Neural cell (in vitro differentiated cells): ENCODE measurements around the gene ZBTB7A.

Source experiments
- EP300 ChIP-seq: fragments of 450-650 bp; conservative IDR thresholded peaks from 2 replicates; pipeline ENCODE4 v1.6.1; 2014; ENCODE audit warnings: antibody characterized with exemption, mild to moderate bottlenecking, moderate library complexity; ENCODE audit not compliant: poor library complexity, severe bottlenecking
- EZH2 ChIP-seq: fragments of 200-600, 300-800 bp; shearing (Covaris generic), sonication (generic); IDR thresholded peaks from 2 replicates; pipeline ENCODE4 v1.6.1; 2014; ENCODE audit warnings: antibody characterized with exemption, low read length, borderline replicate concordance, mild to moderate bottlenecking; ENCODE audit not compliant: insufficient read depth, poor library complexity, severe bottlenecking
- MXI1 ChIP-seq: fragments of 450-650 bp; conservative IDR thresholded peaks from 2 replicates; pipeline ENCODE4 v1.6.1; 2014; ENCODE audit warnings: antibody characterized with exemption, mild to moderate bottlenecking; ENCODE audit not compliant: poor library complexity, severe bottlenecking
- POLR2AphosphoS5 ChIP-seq: IDR thresholded peaks from 2 replicates; pipeline ENCODE4 v1.6.1; 2012
- RAD21 ChIP-seq: fragments of 450-650 bp; conservative IDR thresholded peaks from 2 replicates; pipeline ENCODE4 v1.6.1; 2014; ENCODE audit warnings: antibody characterized with exemption, mild to moderate bottlenecking, moderate library complexity
- SMC3 ChIP-seq: fragments of 450-650 bp; conservative IDR thresholded peaks from 2 replicates; pipeline ENCODE4 v1.6.1; 2014; ENCODE audit warnings: antibody characterized with exemption, mild to moderate bottlenecking, moderate library complexity; ENCODE audit not compliant: poor library complexity
- TF ChIP-seq, protein P1 (sequence below): fragments of 450-650 bp; IDR thresholded peaks from 2 replicates; pipeline ENCODE4 v1.5.1; 2014; ENCODE audit warnings: antibody characterized with exemption, mild to moderate bottlenecking, moderate library complexity; ENCODE audit not compliant: poor library complexity, severe bottlenecking
- TF ChIP-seq, protein P2 (sequence below): IDR thresholded peaks from 2 replicates; pipeline ENCODE4 v1.6.1; 2012; ENCODE audit warnings: borderline replicate concordance

DNA sequence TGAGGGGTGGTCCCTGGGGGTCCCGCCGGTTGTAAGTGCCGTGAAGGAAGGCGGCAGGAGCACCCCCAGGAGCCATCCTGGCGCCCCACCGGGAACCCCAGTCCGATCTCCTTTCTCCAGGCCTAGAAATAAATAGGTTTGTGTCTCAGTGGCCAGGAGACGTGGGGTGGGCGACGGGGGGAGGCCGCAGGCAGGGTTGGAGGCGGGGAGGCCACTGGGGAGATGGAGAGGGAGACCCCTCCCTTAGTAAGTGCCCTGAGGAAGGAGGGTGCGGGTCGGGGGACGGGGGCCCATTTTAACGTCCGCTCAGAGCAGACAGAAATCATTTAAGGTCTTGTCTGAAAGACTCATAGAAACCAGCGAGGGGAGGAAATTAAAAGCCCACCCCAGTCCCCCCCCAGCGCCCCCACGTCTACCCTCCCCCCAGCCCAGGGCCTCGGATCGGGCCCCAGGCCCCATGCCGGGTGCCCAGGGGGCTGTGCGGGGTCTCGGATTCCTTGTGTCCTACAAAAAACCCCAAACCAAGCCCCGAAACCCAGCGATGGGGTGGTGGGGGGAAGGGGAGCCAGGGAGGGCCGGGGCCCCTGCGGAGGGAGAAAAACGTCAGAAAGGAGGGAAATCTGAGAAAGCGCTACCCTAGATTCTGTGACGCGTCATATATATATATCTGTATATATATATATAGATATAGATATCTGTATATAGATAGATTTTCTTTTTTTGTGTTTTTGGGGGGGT, 19.6 kb downstream of the ZBTB7A start:
- TF ChIP-seq, protein P1, sequence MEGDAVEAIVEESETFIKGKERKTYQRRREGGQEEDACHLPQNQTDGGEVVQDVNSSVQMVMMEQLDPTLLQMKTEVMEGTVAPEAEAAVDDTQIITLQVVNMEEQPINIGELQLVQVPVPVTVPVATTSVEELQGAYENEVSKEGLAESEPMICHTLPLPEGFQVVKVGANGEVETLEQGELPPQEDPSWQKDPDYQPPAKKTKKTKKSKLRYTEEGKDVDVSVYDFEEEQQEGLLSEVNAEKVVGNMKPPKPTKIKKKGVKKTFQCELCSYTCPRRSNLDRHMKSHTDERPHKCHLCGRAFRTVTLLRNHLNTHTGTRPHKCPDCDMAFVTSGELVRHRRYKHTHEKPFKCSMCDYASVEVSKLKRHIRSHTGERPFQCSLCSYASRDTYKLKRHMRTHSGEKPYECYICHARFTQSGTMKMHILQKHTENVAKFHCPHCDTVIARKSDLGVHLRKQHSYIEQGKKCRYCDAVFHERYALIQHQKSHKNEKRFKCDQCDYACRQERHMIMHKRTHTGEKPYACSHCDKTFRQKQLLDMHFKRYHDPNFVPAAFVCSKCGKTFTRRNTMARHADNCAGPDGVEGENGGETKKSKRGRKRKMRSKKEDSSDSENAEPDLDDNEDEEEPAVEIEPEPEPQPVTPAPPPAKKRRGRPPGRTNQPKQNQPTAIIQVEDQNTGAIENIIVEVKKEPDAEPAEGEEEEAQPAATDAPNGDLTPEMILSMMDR = no peak
- no peak for TF ChIP-seq MXI1
- TF ChIP-seq POLR2AphosphoS5 = no peak
- TF ChIP-seq, protein P2, sequence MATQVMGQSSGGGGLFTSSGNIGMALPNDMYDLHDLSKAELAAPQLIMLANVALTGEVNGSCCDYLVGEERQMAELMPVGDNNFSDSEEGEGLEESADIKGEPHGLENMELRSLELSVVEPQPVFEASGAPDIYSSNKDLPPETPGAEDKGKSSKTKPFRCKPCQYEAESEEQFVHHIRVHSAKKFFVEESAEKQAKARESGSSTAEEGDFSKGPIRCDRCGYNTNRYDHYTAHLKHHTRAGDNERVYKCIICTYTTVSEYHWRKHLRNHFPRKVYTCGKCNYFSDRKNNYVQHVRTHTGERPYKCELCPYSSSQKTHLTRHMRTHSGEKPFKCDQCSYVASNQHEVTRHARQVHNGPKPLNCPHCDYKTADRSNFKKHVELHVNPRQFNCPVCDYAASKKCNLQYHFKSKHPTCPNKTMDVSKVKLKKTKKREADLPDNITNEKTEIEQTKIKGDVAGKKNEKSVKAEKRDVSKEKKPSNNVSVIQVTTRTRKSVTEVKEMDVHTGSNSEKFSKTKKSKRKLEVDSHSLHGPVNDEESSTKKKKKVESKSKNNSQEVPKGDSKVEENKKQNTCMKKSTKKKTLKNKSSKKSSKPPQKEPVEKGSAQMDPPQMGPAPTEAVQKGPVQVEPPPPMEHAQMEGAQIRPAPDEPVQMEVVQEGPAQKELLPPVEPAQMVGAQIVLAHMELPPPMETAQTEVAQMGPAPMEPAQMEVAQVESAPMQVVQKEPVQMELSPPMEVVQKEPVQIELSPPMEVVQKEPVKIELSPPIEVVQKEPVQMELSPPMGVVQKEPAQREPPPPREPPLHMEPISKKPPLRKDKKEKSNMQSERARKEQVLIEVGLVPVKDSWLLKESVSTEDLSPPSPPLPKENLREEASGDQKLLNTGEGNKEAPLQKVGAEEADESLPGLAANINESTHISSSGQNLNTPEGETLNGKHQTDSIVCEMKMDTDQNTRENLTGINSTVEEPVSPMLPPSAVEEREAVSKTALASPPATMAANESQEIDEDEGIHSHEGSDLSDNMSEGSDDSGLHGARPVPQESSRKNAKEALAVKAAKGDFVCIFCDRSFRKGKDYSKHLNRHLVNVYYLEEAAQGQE = no peak
- no peak for TF ChIP-seq EP300
- no peak for TF ChIP-seq SMC3
- TF ChIP-seq EZH2 = no peak
- TF ChIP-seq RAD21 = no peak
